Right ventricle myocardium inferior (tissue), 1 donor: ENCODE measurements around the gene ONECUT3. TPM values are rescaled to one million over a fixed set of nuclear protein-coding genes. Genes with fewer than 3 reads are reported as not detected.
A peak's percentile ranks its signal among the peaks of the same experiment; 100 is the strongest.
"Not testable (repeated sequence)": the region's sequence is repeated elsewhere in the genome, so short reads cannot be mapped to it uniquely, and the experiment has no call there.

ENCODE experiments used
- ATAC-seq: fragments of 200-7000 bp; cut with Tn5 transposase; one replicate; pipeline ENCODE4 v1.9.1; 2020; ENCODE audit warnings: mild to moderate bottlenecking, moderate library complexity
- DNase-seq: peaks from one replicate; pipeline ENCODE4 v3.0.0; 2021; ENCODE audit errors: missing footprints
- intact Hi-C: fragments of 100-400 bp; cut with DNase I; formaldehyde crosslinking; loops from one replicate; pipeline ENCODE4 v1.11.0; 2022
- total RNA-seq: library from RNA; stranded (reverse); fragmentation: NEBNext Ultra II Directional; extraction: Animal tissue kit (Norgen Biotek cat#: 25700); gene quantifications from one replicate; pipeline ENCODE4 v1.2.1, GENCODE V29; 2021
- donor health status: DM: no; HTN: yes; CAD: no; lungs with severe emphysema.

Gene ONECUT3
- total RNA-seq, 1 donor from 2014 or later, result not detected

DNA sequence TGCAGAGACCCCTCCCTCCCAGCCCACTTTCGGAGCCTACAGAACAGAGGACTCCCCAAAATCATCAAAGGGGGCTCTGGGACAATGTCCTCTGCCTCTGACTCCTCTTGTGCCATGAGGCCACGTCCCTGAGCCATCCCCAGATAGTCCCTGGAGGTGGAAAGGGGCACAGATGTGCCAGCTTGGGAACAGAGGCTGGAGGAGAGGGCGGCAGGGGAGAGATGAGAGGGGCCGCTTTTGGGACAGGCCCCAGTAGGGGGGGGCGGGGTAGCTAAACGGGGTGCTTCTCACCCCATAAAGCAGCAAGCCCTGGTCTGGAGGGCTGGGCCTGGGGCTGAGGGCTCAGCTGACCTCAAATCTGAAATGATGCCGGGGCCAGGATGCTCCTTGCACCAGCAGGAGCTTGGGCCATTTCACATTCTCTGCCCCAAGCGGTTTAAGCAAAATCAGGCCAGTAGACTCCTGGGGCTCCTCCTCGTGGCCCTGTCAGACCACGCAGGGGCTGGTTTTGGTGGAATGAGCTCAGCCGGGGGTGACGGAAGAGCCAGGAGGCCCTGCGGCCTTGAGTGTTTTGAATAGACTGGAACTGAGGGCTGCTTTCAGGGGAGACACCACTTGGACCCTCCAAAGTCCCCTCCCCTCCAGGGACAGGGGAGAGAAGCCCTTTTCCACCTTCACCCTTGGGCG is 27.1 kb downstream of the ONECUT3 start:
- ATAC-seq, result no peak
- no peak for DNase-seq
- intact Hi-C loops, result no loop called here

DNA sequence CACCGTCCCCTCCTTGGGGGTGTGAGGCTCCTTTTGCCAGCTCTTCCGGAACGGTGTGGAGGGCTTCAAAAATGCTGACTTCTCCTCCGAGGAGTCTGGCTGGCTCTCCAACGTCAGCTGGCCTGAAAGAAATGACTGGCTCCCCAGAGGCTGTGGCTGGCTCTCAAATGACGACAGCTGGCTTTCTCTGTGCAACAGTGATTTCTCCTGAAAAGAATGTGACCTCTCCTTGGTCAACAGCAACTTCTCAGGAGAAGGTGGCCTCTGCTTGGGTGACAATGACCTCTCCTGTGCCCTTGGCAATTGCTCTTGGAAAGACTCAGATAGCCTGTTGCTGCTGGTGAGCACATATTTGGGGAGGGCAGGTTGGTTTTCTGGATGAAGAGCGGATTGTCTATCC is 29.2 kb downstream of the ONECUT3 start:
- ATAC-seq (no peak), DNase-seq (no peak)
- intact Hi-C loops, result no loop called here

- no peak for ATAC-seq
Measured at GRCh38 chr19:1783354-1783753, 30.0 kb downstream of the ONECUT3 start.

DNA sequence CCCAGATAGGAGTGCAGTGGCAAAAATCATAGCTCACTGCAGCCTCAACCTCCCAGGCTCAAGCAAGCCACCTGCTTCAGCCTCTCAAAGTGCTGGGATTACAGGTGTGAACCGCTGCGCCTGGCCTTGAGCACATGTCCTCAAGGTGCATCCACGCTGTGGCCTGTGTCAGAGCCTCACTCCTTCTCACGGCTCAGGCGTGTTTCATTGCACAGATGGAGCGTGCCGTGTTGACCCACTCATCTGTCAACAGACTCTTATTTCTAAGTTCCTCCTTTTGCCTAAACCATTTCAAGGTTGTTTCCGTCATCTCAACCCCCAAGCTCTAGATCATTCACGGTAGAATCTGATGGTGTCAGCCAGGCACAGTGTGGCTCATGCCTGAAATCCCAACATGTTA is 30.6 kb downstream of the ONECUT3 start:
- ATAC-seq (no peak), DNase-seq (no peak)
- intact Hi-C loops, result no loop called here

More at GRCh38 chr19:1783354-1783753, 30.0 kb downstream of the ONECUT3 start:
- no peak for DNase-seq
- intact Hi-C loops, result no loop called here

DNA sequence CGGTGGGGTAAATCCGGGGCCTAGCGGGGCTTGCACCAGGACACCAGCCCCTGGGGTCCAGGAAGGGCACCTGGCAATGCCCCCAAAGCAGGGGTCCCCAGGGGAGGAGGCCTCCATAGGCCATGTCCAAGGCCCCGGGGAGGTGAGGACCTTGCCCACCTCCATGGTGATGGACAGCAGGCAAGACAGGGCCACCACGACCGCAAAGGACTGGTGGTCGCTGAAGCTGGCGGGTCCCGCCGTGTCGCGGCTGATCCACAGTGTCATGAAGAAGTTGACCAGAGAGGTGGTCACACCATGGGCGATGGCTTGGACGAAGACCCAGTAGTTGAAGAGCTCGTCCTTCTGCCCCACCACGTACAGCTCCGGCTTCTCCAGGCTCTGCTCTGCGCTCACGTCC is 32.0 kb downstream of the ONECUT3 start:
- intact Hi-C loops, result no loop called here
- ATAC-seq (no peak), DNase-seq (no peak)

GRCh38 chr19:1786668-1787067 is 33.4 kb downstream of the ONECUT3 start:
- DNase-seq (no peak), ATAC-seq (no peak)
- intact Hi-C loops, result no loop called here

- intact Hi-C loops, result no loop called here
- ATAC-seq (no peak), DNase-seq (no peak)
Measured at GRCh38 chr19:1787116-1787515, 33.8 kb downstream of the ONECUT3 start.

DNA sequence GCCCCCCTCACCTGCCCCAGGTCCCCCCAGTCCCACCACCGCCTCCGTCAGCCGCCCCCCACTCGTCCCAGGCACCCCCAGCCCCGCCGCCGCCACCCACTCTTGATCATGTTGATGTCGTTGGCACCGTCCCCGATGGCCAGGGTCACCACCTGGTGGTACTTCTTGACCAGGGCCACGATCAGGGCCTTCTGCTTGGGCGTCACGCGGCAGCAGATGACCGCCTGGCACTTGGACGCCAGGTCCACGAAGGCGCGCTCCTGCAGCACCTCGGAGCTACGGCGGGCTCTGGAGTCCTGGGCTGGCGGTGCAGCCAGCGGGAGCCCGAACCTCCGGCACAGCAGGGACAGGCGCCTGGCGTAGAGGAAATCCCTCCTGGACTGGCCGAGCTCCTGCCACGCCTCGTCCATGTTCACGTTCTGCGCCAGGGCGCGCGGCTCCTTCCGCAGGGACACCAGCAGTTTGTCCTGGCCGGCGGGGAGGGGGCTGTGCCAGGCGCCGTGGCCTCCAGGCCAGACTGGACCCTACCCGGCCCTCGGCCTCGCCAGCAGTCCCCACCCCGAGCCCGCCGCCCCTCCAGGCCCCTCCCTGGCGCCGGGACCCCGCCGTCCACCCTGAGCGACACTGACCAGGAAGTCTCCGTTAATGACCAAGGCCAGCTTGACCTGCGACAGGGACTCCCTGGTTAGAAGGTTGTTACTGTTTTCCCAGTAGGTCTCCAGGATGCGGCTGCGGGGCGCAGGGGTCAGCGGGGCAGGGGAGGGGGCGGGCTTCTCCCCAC is 36.1 kb downstream of the ONECUT3 start:
- intact Hi-C loops, result loop anchor here (2.0 kb wide), 1 partner anchor 37 kb away; no protein-coding TSS in a partner anchor
- ATAC-seq (peak; percentile 38), DNase-seq (no peak)

- no peak for ATAC-seq
- intact Hi-C loops, result no loop called here
- DNase-seq, result no peak
Measured at GRCh38 chr19:1790054-1790792, 36.9 kb downstream of the ONECUT3 start.

GRCh38 chr19:1791879-1792278 is 38.6 kb downstream of the ONECUT3 start:
- intact Hi-C loops, result no loop called here
- DNase-seq, result no peak
- no peak for ATAC-seq

DNA sequence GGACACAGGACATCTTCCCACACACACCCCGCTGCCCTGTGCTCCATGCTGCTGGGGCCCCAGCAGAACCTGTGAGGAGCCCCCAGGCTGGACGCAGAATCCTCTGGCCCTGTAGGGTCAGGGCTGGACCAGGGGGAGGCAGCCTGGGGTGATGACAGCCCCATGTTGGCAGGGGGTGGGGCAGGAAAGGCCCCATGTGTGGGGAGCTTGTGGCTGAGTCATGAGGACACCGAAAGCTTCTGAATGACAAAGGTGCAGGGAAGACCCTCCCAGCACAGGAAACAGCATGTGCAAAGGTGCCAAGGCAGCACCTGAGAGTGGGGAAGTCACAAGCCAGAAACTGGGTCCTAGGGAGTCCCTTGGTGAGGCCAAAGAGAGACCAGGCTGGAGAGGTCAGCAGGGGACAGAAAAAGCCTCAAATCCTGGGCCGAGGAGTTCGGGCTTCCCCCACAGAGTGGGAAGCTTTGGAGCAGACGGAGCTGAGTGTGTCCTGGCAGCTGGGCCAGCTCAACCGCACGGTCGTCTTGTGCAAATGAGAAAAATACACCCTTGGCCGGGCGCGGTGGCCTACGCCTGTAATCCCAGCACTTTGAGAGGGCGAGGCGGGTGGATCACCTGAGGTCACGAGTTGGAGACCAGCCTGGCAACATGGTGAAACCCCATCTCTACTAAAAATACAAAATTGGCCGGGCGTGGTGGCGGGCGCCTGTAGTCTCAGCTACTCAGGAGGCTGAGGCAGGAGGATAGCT is 41.3 kb downstream of the ONECUT3 start:
- no peak for DNase-seq
- intact Hi-C loops, result no loop called here
- no peak for ATAC-seq

DNA sequence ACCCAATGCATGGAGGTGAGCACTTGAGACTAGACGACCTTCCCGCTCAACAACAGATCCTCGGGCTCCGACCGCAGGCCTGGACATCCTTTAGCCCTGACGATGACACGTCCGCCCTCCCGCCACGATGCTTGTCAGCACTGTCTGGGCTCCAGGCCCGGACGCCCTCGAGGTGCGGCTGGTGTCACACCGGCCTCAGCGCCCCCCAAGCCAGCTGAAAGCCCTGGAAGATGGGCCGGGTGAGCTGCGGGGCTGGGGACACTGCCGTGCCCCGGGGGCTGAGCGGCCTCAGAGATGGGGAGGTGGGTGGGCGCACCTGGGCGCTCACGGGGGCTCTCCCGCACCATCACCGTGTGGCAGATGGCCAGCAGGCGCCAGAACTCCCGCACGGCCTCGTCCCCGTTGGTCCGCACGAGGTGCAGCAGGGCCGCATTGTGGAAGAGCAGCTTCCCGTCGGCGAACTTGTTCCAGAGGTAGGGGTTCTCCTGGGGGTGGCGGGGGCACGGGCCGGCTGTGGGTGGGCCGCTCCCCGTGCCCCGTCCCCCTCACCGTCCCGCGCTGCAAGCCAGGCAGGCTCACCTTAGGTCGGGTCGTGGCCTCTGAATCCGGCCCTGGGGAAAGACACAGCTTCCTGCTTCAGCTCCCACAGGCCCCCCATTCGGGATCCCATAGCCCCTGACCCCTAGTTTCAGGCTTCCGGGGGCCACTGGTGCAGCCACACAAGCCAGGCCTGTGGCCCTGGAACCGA is 43.3 kb downstream of the ONECUT3 start:
- ATAC-seq (no peak), DNase-seq (no peak)
- intact Hi-C loops, result no loop called here

DNA sequence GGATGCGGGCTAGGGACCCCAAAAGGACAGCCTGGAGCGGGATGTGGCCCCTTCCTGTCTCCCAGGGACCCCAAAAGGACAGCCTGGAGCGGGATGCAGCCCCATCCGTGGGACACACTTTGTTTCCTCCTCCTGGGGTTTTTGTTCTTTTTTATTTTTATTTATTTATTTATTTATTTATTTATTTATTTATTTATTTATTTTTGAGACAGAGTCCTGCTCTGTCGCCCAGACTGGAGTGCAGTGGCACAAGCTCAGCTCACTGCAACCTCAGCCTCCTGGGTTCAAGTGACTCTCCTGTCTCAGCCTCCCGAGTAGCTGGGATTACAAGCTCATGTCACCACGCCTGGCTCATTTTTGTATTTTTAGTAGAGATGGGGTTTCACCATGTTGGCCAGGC is 44.0 kb downstream of the ONECUT3 start:
- DNase-seq, intact Hi-C loops, ATAC-seq: not testable (repeated sequence)

DNA sequence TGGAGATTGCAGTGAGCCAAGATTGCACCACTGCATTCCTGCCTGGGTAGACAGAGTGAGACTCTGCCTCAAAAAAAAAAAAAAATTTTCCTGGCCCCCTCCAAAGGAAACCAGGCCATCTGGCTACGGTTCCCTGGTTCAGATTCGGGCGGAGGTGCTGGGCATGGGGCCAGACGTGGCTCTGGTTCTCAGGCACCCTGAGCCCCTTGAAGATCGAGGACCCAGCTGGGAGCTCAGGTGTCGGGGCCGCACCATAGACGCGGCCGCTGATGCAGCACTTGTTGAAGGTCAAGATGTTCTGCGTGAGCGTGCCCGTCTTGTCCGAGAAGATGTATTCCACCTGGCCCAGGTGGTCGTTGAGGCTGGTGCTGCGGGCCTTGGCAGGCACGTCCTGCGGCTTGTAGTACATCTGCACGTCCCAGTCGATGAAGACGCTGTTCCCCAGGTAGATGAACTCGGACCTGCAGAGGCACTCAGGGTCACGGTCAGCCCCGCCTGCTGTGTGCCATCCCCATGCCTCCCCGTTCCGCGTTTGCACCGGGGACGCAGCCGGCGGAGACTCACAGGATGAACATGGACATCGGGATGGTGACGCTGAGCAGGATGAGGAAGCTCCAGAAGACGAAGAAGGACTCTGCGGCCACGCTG is 46.5 kb downstream of the ONECUT3 start:
- no peak for ATAC-seq
- intact Hi-C loops, result no loop called here
- no peak for DNase-seq

DNA sequence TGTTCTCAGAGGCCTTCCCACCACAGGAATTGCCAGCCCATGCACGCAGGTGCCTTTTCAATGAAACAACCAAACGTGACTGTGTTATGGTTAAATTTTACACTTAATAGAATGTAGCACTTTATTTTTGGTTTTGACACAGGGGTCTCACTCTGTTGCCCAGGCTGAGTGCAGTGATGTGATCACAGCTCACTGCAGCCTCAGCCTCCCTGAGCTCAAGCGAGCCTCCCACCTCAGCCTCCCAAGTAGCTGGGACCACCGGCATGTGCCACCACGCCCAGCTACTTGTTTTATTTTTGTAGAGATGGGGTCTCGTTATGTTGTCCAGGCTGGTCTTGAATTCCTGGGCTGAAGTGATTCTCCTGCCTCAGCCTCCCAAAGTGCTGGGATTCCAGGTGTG is 51.6 kb downstream of the ONECUT3 start:
- DNase-seq (no peak), ATAC-seq (no peak)
- intact Hi-C loops, result no loop called here

DNA sequence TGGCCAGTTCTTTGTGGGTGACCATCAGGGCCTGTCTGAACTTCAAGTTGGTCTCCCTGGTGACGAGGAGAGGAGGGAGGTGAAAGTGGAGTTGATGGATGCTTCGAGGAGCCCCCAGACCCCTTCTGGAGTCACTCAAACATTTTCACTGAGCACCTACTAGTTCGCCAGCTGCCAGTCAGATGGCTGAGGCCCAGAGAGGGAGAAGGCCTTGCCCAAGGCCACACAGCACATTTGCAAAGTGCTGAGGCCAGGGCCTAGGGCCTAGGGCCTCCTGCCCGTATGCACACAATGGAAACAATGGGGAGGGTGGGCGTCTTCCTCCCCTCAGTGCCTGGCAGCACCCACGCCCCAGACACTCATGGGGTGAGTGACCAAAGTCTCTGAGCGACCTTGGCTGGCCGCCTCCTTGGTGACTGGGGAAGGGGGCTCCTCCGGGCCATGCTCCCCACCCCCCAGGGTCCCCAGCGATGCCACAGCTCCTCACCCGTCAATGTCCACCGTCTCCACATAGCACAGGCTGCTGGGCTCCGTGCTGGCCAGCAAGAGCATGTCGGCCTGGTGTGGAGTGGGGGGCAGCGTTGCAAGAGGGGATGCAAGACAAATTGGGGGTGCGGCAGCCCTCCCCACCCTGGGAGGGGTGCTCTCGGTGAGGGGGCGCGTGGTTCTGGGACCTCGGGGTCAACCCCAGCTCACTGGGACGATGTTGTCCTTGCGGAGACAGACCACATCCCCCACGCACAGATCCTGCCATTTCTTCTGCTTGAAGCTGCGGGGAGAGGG is 52.3 kb downstream of the ONECUT3 start:
- ATAC-seq (no peak), DNase-seq (no peak)
- intact Hi-C loops, result no loop called here
